Spinal cord (tissue), 10 donors: ENCODE measurements around the gene OAS1. TPM values are rescaled to one million over a fixed set of nuclear protein-coding genes. Genes with fewer than 3 reads are reported as not detected.

Source experiments
- DNase-seq, 6 donors: peaks; one replicate each; pipeline versions ENCODE4 v3.0.0 to v3.0.0-alpha.2; 2013 to 2015; ENCODE audit warnings: low spot score in 6 of 6, low read depth in 4 of 6
- H3K27ac ChIP-seq: one replicate; pipeline ENCODE4 v1.5.1; 2013; ENCODE audit warnings: low read depth, low read length, control low read depth
- H3K27me3 ChIP-seq: one replicate; pipeline ENCODE4 v1.6.1; 2013; ENCODE audit warnings: low read length; ENCODE audit not compliant: control insufficient read depth, insufficient read depth
- H3K36me3 ChIP-seq: one replicate; pipeline ENCODE4 v1.6.1; 2013; ENCODE audit warnings: low read length; ENCODE audit not compliant: control insufficient read depth, insufficient read depth
- H3K4me1 ChIP-seq: one replicate; pipeline ENCODE4 v1.6.1; 2013; ENCODE audit warnings: low read length; ENCODE audit not compliant: control insufficient read depth, insufficient read depth
- H3K4me3 ChIP-seq: one replicate; pipeline ENCODE4 v1.5.1; 2013; ENCODE audit warnings: low read depth, low read length, control low read depth
- H3K9me3 ChIP-seq: one replicate; pipeline ENCODE4 v1.6.1; 2013; ENCODE audit warnings: low read length; ENCODE audit not compliant: control insufficient read depth, insufficient read depth
- WGBS: methylation state at CpG from one replicate; pipeline ENCODE4 v1.1.5; 2013; ENCODE audit warnings: missing lambda C conversion rate; ENCODE audit not compliant: insufficient coverage; 5-methylcytosine and 5-hydroxymethylcytosine counted together
- polyA plus RNA-seq, 2 donors: library from polyadenylated mRNA; unstranded; fragments of 120-200 nt; gene quantifications; one replicate each; pipeline ENCODE4 v1.2.1, GENCODE V29; 2013; ENCODE audit not compliant: insufficient read length in 2 of 2
- total RNA-seq, 2 donors: library from RNA; depleted of rRNA in 1 of 2; stranded (reverse); fragments of 120-200 nt in 1 of 2; fragments of >200 nt in 1 of 2; gene quantifications; one replicate each; pipeline versions ENCODE4 v1.2.3 to v1.2.4, GENCODE V29; 2013 to 2014
- donor health status: healthy.

OAS1 gene
- total and polyA plus RNA-seq, 4 donors: 5.3 to 14.5 (median 10.0) TPM

DNA sequence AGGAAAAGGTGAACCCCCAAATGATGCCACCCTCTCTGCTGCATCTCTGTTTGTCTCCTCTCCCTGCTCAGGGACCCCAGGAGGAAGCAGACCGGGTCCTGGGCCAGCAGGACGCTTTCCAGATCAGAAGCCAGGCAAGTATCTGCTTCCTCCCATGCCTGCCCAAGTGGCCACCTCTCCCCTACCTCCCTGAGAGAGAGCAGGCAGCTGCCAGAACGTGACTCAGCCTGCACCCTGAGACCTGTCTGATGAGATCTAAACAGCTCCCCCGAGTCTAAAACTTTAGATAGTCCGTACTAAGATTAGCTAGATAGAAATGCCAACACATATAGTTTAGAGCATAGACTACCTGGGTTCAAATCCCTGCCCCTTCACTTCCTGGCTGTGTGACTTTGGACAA, 31.2 kb upstream of the OAS1 start:
- 68% methylated on average over 5 of the region's 5 CpGs for WGBS
- Histone ChIP-seq H3K27me3 (no peaks in the 10 kb centered on the region), H3K27ac (no peak overlapping the region), H3K36me3 (peaks cover 7% of the 10 kb centered on the region), H3K4me1 (no peaks in the 10 kb centered on the region), H3K9me3 (no peaks in the 10 kb centered on the region), H3K4me3 (no peak overlapping the region)
- no peak for DNase-seq

DNA sequence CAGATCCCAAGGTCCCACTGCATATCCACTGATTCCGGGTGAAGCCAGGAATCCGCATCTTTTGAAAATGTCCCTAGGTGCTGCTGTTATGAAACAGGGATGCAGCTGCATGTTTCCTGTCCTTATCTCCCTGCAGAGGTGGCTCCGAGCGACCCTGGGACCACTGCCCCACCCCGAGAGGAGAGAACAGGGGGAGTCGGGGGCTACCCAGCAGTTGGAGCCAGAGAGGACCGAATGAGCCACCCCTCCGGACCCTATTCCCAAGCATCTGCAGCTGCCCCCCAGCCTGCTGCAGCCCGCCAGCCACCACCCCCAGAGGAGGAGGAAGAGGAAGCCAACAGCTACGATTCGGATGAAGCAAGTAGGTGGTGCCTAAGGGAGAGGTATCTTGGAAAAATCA, 30.3 kb upstream of the OAS1 start:
- WGBS: 73% methylated on average over 6 of the region's 11 CpGs
- Histone ChIP-seq H3K27ac (no peak overlapping the region), H3K9me3 (no peaks in the 10 kb centered on the region), H3K4me3 (no peak overlapping the region), H3K27me3 (no peaks in the 10 kb centered on the region), H3K4me1 (no peaks in the 10 kb centered on the region), H3K36me3 (peaks cover 7% of the 10 kb centered on the region)
- DNase-seq: no peak

DNA sequence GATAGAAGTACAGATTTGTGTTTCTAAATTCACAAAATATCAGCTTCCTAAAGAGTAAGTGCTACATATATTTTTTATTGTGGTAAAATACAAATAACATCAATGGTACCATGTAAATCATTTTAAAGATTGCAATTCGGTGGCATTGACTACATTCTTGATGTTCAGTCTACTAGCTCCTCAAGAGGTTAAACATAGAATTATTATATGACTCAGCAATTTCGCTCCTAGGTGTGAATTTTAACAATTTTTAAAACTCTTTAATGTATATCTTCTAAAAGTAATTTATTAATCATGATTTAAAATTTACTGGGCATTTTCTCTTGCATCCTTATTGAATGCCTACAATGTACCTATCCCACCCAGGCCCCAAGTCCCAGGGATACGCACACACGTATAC, 29.8 kb upstream of the OAS1 start:
- H3K9me3 ChIP-seq: no peaks in the 10 kb centered on the region
- no peaks in the 10 kb centered on the region for H3K4me1 ChIP-seq
- H3K36me3 ChIP-seq: peaks cover 7% of the 10 kb centered on the region
- no peak overlapping the region for H3K4me3 ChIP-seq
- H3K27me3 ChIP-seq: no peaks in the 10 kb centered on the region
- no peak for DNase-seq
- no CpG with 5 or more reads among the region's 4 CpGs for WGBS
- no peak overlapping the region for H3K27ac ChIP-seq

DNA sequence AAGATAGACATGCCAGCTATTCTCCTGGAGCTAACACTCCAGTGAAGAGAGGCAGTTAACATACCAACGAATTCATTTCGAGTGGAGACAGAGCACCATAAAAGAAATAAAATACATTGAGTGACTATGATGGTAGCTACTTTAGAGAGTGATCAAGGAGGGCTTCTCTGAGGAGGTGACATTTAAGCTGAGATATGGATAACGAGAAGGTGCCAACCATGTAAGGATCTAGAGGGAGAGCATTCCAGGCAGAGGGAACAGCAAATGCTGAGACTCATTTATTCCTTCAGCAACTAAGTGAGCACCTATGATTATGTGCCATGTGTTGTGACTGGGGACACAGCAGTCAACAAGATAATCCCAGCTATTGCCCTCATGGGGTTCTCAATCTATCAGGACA, 28.3 kb upstream of the OAS1 start:
- WGBS: 100% methylated on average over 1 of the region's 3 CpGs
- Histone ChIP-seq H3K4me3 (no peak overlapping the region), H3K36me3 (peaks cover 7% of the 10 kb centered on the region), H3K4me1 (no peaks in the 10 kb centered on the region), H3K9me3 (no peaks in the 10 kb centered on the region), H3K27me3 (no peaks in the 10 kb centered on the region), H3K27ac (no peak overlapping the region)
- DNase-seq: no peak

DNA sequence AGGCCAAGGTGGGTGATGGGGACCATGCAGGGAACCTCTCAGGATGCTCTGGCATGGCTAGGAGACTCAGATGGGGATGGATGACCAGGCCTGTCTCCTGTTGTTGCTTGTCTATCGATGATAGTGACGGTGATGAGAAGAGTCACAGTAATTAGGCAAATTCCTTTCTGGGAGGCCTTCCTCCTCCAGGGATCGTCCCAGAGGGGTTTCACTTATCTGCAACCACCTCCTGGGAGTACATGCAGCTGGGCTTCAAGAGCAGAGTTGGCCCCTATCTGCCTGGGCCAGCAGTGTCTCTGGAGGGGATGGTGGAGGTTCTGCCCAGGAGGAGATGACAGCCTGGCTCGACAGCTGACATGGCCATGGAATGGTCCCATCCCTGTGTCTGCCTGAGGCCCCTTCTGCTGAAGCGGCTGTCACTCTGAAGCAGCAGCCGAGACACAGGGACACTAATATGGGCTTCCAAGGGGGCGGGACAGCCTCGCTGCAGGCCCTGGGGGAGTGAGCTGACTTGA, 27.5 kb upstream of the OAS1 start:
- peaks cover 7% of the 10 kb centered on the region for H3K36me3 ChIP-seq
- WGBS: 79% methylated on average over 7 of the region's 8 CpGs
- H3K27me3 ChIP-seq: no peaks in the 10 kb centered on the region
- no peak for DNase-seq
- H3K27ac ChIP-seq: no peak overlapping the region
- H3K4me1 ChIP-seq: no peaks in the 10 kb centered on the region
- H3K4me3 ChIP-seq: no peak overlapping the region
- no peaks in the 10 kb centered on the region for H3K9me3 ChIP-seq

DNA sequence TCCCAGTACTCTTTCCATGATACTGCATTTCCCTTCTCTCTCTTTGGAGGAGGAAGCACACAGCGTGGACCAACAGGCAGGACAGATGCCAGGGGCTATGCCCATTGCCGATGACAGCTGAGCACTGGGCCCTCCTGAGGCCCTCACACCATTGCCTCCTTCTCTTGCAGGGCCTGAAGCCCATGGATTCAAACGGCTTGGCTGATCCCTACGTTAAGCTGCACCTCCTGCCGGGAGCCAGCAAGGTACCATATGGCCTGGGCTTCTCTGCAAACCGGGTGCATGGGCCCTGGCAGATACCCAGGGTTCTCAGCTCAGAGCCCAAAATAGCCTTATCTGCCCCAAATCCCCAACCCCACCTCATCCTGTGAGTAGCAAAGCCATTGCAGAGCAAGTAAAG, 25.2 kb upstream of the OAS1 start:
- Histone ChIP-seq H3K9me3 (peaks cover 2% of the 10 kb centered on the region), H3K36me3 (peaks cover under 1% of the 10 kb centered on the region), H3K4me3 (no peak overlapping the region), H3K27ac (no peak overlapping the region), H3K27me3 (no peaks in the 10 kb centered on the region), H3K4me1 (no peaks in the 10 kb centered on the region)
- peak in 1 of 6 donors; percentile 36 for DNase-seq
- 32% methylated on average over 6 of the region's 6 CpGs for WGBS

DNA sequence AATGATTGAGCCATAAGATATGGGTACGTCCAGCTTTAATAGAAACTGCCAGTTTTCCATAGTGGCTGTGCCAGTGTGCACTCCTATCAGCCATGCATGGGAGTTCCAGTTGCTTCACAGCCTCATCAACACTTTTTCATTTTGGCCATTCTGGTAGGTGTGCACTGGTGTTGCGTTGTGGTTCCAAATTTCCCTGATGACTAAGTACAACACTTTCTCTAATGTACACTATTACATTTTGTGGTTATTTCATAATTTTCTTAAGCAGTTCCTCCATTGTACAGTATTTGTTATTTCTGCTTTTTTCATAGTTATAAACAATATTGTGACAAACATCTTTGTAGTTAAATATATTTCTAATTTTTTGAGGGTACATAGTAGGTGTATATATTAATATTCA, 21.5 kb upstream of the OAS1 start:
- Histone ChIP-seq H3K27ac (no peak overlapping the region), H3K4me3 (no peak overlapping the region), H3K27me3 (no peaks in the 10 kb centered on the region), H3K36me3 (peaks cover 2% of the 10 kb centered on the region), H3K9me3 (peaks cover 2% of the 10 kb centered on the region), H3K4me1 (no peaks in the 10 kb centered on the region)
- 0% methylated on average over 1 of the region's 2 CpGs for WGBS
- no peak for DNase-seq

DNA sequence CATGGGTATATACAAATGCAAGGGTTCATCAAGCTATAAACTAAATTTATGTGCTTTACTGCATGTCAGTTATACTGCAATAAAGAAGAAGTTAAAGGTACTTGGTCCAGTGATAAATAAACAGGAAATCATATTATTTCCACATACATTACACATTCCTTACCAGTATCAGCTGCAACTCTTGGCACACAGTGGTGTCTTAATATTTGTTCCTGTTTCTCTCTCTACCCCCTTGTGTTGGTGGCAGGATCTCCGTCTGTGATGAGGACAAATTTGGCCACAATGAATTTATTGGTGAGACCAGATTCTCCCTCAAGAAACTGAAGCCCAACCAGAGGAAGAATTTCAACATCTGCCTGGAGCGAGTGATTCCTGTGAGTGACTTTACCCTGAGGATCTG, 19.2 kb upstream of the OAS1 start:
- H3K27ac ChIP-seq: no peak overlapping the region
- no peak for DNase-seq

DNA sequence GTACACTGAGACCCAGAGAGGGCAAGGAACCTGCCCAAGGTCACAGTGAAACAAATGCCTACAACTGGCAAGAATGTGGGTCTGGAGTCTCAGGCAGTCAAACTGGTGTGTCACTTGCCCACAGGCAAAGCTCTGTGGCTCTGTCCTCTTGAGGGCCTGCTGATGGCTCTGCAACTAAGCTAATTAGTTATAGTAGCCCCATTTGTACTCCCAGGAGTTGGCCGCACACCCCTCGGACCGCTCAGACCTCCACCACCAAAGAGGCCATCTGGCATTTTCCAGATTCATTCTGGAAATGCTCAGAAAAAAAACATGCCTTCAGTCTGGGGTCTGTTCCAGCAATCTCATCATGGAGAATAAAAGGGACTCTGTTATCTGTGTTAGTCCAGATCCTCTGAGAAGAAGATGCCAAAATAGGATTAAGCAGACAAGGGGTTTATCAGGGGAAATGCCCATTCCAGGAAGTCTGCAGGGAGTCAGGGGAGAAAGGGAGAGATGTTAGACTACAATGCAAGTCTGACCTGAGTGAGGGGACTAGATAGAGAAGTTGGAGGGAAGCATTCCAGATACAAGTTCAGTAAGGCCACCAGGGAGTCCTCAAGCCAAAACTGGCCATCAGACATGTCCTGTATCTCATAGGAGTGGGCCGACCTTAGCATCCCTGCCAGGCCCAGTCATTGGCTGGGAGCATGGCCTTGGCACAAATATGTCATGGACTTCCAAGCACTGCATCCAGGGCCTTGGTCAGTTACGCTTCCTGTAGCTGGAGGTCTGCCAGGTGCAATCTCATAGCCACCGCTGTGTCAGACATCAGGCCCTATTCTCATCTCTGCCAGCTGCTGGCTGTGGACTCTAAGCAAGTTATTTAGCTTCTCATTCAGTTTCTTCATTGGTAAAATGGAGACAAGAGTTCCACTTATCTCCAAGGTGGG, 15.4 kb upstream of the OAS1 start:
- no peaks in the 10 kb centered on the region for H3K9me3 ChIP-seq
- peaks cover 2% of the 10 kb centered on the region for H3K36me3 ChIP-seq
- no peaks in the 10 kb centered on the region for H3K27me3 ChIP-seq
- no peak overlapping the region for H3K27ac ChIP-seq
- whole genome bisulfite sequencing: 44% methylated on average over 3 of the region's 6 CpGs
- DNase-seq: peak in 1 of 6 donors; percentile 45
- H3K4me3 ChIP-seq: no peak overlapping the region
- no peaks in the 10 kb centered on the region for H3K4me1 ChIP-seq

More for the DNA sequence above, 19.2 kb upstream of the OAS1 start:
- Histone ChIP-seq H3K27me3 (no peaks in the 10 kb centered on the region), H3K4me3 (no peak overlapping the region), H3K4me1 (no peaks in the 10 kb centered on the region), H3K9me3 (peaks cover 2% of the 10 kb centered on the region), H3K36me3 (peaks cover 2% of the 10 kb centered on the region)
- no CpG with 5 or more reads among the region's 2 CpGs for WGBS

DNA sequence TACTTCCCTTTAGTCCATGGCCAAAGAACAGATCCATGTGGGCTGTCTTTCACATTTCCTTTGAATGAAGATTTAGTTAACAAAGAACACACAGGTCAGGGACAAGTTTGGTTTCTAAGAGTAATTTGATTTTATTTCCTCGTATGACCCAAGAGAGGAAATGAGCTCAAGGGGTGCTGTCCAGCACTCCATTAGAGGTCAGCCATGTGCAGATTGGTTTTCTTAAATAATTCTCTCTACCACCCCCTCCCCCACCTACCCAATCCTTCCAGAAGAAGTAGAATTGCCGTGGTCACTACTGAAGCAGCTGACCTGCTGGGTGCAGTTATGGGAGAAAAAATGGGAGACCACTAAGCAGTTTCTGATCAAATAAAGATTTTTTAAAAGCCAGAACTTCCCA, 13.9 kb upstream of the OAS1 start:
- Histone ChIP-seq H3K27ac (no peak overlapping the region), H3K27me3 (no peaks in the 10 kb centered on the region), H3K9me3 (no peaks in the 10 kb centered on the region), H3K36me3 (peaks cover 2% of the 10 kb centered on the region), H3K4me1 (peaks cover 9% of the 10 kb centered on the region), H3K4me3 (no peak overlapping the region)
- no CpG with 5 or more reads among the region's 2 CpGs for WGBS
- DNase-seq: no peak
